GM21619 (cell line): ENCODE measurements around the gene PRR20C.
"Not testable (repeated sequence)": the region's sequence is repeated elsewhere in the genome, so short reads cannot be mapped to it uniquely, and the experiment has no call there.

Source experiments
- ATAC-seq: cut with Tn5 transposase; IDR thresholded peaks from one replicate; pipeline ENCODE4 v1.9.1; 2021; ENCODE audit not compliant: unreplicated experiment

PRR20C gene

DNA sequence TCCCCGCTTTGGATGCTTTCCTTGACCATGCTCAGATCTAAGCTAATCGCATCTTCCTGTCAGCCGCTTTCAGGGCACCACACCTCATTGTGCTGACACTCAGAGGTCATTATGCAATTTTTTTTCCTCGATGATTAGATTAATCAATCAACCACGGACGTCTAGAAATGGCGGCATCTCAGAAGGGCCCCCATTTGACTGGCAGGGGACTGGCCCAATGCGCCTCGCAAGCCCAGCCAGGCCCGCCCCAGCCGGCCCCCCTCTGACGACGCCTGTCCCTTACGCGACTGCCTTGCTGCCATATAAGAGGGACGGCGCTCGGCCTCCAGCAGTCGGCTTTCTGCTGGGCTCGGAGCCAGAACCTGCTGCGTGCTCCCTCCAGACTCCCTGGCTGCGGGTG, at the start of gene PRR20C:
TSS of gene PRR20C (plus strand) at position 301 of the 400 bp plus-strand sequence. CDS start 387 bp downstream, outside the sequence.
- ATAC-seq: not testable (repeated sequence)

DNA sequence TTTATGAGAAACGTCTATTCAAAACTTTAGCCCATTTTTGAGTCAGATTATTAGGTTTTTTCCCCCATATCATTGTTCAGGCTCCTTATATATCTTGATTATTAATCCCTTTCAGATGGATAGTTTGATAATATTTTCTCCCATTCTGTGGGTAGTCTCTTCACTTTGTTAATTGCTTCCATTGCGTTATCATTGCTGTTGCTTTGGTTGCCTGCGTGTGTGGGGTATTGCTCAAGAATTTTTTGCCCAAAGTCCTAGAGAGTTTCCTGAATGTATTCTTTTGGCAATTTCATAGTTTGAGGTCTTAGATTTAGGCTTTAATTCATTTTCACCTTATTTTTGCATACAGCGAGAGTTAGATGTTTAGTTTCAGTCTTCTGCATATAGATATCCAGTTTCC, 38.9 kb upstream of the PRR20C start:
- ATAC-seq: no peak

DNA sequence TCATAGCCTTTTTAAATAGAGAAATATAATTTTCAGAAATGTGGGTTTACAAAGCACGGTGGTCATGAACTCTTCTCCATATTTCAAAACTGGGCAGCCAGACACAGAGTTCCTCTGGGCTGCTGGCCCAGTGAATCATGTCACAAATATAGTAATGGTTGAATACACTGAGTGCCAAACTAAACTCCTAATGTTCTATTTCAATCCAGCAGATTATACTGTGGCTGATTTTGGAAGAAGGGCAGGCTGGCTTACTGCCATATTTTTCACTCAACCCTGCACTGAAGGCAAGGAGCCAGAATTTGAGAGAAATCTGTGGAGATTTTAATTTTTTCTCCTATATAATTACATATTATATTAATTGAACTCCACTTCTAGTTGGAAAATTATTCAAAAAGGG, 30.2 kb upstream of the PRR20C start:
- ATAC-seq: no peak

DNA sequence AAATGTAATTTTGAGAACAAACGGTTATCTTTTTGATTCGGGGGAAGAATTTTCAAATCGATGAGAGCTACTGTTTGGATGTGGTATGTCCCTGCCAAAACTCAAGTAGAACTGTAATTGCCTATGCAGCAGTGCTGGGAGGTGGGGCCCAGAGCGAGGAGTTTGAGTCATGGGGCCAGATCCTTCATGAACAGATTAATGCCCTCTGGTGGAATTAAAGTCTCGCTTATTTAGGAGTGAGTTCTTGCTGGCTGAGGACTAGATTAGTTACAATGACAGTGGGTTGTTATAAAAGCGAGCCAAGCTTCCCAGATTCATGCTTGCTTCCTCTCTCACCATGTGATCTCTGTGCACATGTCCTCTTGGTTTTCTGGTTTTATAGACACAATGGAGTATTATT, 25.0 kb upstream of the PRR20C start:
- ATAC-seq: no peak

DNA sequence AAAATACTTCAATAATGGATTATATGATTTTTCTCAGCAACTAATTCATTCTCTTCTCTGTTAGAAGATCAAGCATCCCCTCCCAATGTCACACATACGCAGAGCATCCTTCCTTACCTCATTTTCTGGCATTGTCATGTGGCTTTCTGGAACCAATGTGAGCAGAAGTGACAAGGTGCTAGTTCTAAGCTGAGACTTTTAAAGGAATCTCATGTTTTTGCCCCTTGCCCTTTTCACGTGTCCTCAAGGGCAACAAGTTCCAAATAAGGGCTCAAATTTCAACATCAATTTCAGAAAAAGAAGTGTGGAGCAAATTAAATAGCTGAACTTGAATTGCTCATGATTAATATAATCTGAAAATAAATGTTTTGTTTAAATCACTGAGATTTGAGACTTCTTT, 17.8 kb upstream of the PRR20C start:
- no peak for ATAC-seq

DNA sequence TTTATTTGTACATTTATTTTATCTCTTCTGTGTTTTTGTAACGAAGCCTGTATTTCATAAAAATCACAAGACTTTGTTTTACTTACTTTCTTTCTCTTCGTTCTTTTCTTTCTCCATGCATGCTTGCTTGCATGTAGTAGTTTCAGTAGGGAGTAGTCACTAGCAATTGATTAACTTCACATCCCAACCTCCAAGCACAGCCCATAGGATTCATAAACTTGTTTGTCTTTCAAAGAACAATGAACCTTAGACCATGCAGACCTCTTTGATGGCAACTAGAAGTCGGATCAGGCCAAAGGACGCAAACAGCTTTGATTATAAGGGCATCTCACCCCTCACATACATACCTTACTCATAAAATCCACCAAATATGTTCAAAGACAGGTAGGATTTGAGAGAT, 16.3 kb upstream of the PRR20C start:
- no peak for ATAC-seq

DNA sequence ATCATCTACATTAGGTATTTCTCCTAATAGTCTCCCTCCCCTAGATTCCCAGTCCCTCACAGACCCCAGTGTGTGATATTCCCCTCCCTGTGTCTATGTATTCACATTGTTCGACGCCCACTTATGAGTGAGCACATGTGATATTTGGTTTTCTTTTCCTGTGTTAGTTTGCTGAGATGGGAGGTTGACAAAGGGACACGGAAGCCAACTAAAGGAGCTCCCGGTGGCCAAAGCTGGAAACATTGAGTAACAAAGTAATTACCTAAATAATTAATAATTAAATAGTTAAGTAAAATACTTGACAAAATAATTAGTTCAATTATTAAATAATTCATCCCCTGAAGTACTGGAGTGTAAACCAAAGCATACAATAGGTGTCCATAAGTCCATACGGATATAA, 14.9 kb upstream of the PRR20C start:
- ATAC-seq: no peak

DNA sequence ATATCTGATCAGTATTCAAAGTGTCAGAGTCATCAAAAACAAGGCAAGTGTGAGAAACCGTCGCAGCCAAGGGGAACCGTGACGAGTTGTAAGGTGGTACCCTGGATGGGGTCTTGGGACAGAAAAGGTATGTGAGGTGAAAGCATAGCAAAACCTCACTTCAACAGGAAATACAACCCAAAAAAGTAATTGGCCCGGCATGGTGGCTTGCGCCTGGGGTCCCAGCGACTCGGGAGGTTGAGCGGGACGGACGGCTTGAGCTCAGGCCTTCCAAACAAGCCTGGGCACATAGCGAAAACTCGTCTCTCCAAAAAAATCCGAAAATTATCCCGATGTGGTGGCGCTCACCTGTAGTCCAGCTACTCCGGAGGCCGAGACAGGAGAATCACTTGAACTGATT, 14.1 kb upstream of the PRR20C start:
- ATAC-seq: not testable (repeated sequence)

DNA sequence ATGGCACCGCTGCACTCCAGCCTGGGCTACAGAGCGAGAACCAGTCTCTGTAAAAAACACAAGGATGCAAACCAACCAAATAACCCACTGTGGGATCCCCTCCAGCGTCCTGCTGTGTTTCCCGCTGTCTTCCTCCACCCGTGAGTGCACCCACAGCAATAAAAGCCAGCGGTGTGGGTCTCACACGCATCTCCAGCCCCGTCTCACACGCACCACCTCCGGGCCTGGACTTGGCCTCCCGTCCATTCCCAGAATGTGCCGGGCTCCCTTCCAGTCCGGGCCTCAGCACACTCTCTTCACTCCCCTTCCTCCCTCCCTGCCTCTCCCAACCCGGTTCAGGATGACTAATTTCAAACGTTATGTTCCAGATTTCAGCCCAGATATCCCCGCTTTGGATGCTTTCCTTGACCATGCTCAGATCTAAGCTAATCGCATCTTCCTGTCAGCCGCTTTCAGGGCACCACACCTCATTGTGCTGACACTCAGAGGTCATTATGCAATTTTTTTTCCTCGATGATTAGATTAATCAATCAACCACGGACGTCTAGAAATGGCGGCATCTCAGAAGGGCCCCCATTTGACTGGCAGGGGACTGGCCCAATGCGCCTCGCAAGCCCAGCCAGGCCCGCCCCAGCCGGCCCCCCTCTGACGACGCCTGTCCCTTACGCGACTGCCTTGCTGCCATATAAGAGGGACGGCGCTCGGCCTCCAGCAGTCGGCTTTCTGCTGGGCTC, 13.5 kb upstream of the PRR20C start, which contains the start of gene PRR20A:
TSS of gene PRR20A (plus strand) at position 684 of the 734 bp plus-strand sequence. CDS start 387 bp downstream, outside the sequence.
- not testable (repeated sequence) for ATAC-seq

DNA sequence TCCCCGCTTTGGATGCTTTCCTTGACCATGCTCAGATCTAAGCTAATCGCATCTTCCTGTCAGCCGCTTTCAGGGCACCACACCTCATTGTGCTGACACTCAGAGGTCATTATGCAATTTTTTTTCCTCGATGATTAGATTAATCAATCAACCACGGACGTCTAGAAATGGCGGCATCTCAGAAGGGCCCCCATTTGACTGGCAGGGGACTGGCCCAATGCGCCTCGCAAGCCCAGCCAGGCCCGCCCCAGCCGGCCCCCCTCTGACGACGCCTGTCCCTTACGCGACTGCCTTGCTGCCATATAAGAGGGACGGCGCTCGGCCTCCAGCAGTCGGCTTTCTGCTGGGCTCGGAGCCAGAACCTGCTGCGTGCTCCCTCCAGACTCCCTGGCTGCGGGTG, 6.7 kb upstream of the PRR20C start, which contains the start of gene PRR20B:
TSS of gene PRR20B (plus strand) at position 301 of the 400 bp plus-strand sequence. CDS start 387 bp downstream, outside the sequence.
- not testable (repeated sequence) for ATAC-seq

DNA sequence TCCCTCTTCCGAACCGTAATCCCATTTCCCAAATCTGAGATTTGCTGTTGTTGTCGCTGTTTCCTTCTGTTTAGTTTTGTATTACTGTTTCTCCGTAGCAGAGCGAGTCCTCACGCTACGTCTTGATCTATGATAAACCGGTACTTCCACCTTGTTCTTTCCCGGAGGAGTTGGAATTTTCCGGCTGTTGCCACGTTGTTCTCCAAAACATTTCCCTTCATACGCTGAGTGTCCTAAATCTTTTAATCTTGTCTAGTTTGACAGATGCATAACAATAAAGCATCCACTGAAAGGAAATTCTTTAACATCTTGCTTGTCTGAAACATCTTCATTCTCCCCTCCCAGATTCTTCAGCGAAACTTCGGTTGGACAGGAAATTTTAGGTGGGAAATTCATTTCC, 5.8 kb upstream of the PRR20C start:
- not testable (repeated sequence) for ATAC-seq

DNA sequence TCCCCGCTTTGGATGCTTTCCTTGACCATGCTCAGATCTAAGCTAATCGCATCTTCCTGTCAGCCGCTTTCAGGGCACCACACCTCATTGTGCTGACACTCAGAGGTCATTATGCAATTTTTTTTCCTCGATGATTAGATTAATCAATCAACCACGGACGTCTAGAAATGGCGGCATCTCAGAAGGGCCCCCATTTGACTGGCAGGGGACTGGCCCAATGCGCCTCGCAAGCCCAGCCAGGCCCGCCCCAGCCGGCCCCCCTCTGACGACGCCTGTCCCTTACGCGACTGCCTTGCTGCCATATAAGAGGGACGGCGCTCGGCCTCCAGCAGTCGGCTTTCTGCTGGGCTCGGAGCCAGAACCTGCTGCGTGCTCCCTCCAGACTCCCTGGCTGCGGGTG, 6.5 kb downstream of the PRR20C start, which contains the start of gene PRR20D:
TSS of gene PRR20D (plus strand) at position 301 of the 400 bp plus-strand sequence. CDS start 387 bp downstream, outside the sequence.
- ATAC-seq: not testable (repeated sequence)

DNA sequence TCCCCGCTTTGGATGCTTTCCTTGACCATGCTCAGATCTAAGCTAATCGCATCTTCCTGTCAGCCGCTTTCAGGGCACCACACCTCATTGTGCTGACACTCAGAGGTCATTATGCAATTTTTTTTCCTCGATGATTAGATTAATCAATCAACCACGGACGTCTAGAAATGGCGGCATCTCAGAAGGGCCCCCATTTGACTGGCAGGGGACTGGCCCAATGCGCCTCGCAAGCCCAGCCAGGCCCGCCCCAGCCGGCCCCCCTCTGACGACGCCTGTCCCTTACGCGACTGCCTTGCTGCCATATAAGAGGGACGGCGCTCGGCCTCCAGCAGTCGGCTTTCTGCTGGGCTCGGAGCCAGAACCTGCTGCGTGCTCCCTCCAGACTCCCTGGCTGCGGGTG, 13.0 kb downstream of the PRR20C start, which contains the start of gene PRR20E:
TSS of gene PRR20E (plus strand) at position 301 of the 400 bp plus-strand sequence. CDS start 387 bp downstream, outside the sequence.
- not testable (repeated sequence) for ATAC-seq

DNA sequence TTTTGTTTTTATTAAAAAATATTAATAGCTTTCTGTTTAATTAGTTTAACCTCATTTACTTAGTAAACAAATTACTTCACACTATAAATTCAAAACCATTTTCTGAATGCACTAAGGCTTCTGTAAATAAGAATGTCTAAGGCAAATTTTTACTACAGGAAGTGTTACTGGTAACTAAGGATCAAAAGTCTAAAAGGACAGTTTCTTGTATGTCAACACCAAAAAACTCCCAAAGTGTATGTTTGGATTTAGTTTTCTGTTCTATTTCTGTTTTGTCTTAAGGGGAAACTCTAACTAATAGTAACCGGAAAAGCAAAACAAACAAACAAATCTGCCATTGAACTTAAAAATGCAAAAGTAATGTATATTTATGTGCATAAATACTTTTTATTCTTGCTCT, 37.8 kb downstream of the PRR20C start:
- ATAC-seq: no peak
